ENCODE data around the gene KMT2C.

- no peak for TF ChIP-seq CTCF (conservative IDR thresholded peaks at IDR 0.05; ENCODE audit: low read length)
- no peak for TF ChIP-seq EZH2phosphoT487 (IDR thresholded peaks at IDR 0.05; ENCODE audit: borderline replicate concordance)
These were observed 69.1 kb downstream of the KMT2C start for GRCh38 chr7:152366662-152367061.

Data from Loucy (cell line).